HepG2 (cell line): Measurements from ENCODE around the gene ARL2. TPM values are rescaled to one million over a fixed set of nuclear protein-coding genes. Genes with fewer than 3 reads are reported as not detected.
A peak's percentile ranks its signal among the peaks of the same experiment; 100 is the strongest.

Experiments used
- CBFB ChIP-seq: sonication (generic); formaldehyde crosslinking; IDR thresholded peaks from 2 replicates; pipeline ENCODE4 v1.4.0; 2020; ENCODE audit warnings: missing genetic modification reagents
- CEBPB ChIP-seq: IDR thresholded peaks from 2 replicates; pipeline ENCODE4 v1.6.1; 2011; ENCODE audit warnings: low read depth, low read length, improper control_type of control experiment, borderline replicate concordance
- CHD4 ChIP-seq: fragments of 200-600 bp; sonication (generic); IDR thresholded peaks from 2 replicates; pipeline ENCODE4 v1.7.0; 2017; ENCODE audit warnings: mild to moderate bottlenecking, low read length, borderline replicate concordance
- CREM ChIP-seq, 2 experiments: sonication (generic) in 1 of 2; formaldehyde crosslinking in 1 of 2; IDR thresholded peaks; 2 replicates each; pipeline versions ENCODE4 v1.4.0 to v1.6.1; 2016 to 2020; ENCODE audit warnings: antibody characterized with exemption in 1 of 2, mild to moderate bottlenecking in 1 of 2, missing genetic modification reagents in 1 of 2
- DNMT1 ChIP-seq: sonication (generic); formaldehyde crosslinking; IDR thresholded peaks from 2 replicates; pipeline ENCODE4 v1.5.1; 2020; ENCODE audit warnings: mild to moderate bottlenecking, missing genetic modification reagents
- HNRNPL ChIP-seq: fragments of 200-400 bp; formaldehyde crosslinking; IDR thresholded peaks from 2 replicates; pipeline ENCODE4 v1.6.1; 2017; ENCODE audit warnings: mild to moderate bottlenecking, low read depth, low read length
- JUND ChIP-seq: sonication (generic); formaldehyde crosslinking; IDR thresholded peaks from 2 replicates; pipeline ENCODE4 v1.8.0; 2022; ENCODE audit warnings: mild to moderate bottlenecking, missing genetic modification reagents
- NCOA1 ChIP-seq: sonication (generic); formaldehyde crosslinking; IDR thresholded peaks from 2 replicates; pipeline ENCODE4 v1.9.0; 2021; ENCODE audit warnings: missing genetic modification reagents
- ZNF235 ChIP-seq: sonication (generic); formaldehyde crosslinking; IDR thresholded peaks from 2 replicates; pipeline ENCODE4 v1.8.1; 2023; ENCODE audit warnings: mild to moderate bottlenecking, missing genetic modification reagents, borderline replicate concordance
- ZNF557 ChIP-seq: sonication (generic); formaldehyde crosslinking; IDR thresholded peaks from 2 replicates; pipeline ENCODE4 v1.4.0; 2020; ENCODE audit warnings: missing genetic modification reagents
- ZNF792 ChIP-seq: IDR thresholded peaks from 2 replicates; pipeline ENCODE4 v1.6.1; 2016
- ZSCAN30 ChIP-seq: sonication (generic); formaldehyde crosslinking; IDR thresholded peaks from 2 replicates; pipeline ENCODE4 v1.5.0; 2020; ENCODE audit warnings: mild to moderate bottlenecking, missing genetic modification reagents
- polyA plus RNA-seq, 8 experiments: library from polyadenylated mRNA; depleted of rRNA in 3 of 8; stranded (reverse) in 7 of 8; unstranded in 1 of 8; fragments of >200 nt; fragmentation: Illumina TruSeq in 4 of 8; extraction: Trizol in 4 of 8; gene quantifications; 2 replicates each; pipeline versions ENCODE4 v1.2.1 to v1.2.3, GENCODE V29; 2011 to 2016; ENCODE audit warnings: low read depth in 4 of 8, missing spikeins in 1 of 8, mixed read lengths in 1 of 8; ENCODE audit not compliant: insufficient read depth in 1 of 8
- total RNA-seq, 5 experiments: library from RNA; depleted of rRNA; stranded (reverse); fragments of >200 nt; fragmentation: Illumina TruSeq; extraction: Trizol; gene quantifications; 2 replicates each; pipeline ENCODE4 v1.2.3, GENCODE V29; 2016; ENCODE audit warnings: low read depth in 1 of 5
- TF ChIP-seq, protein P1 (sequence below): sonication (generic); formaldehyde crosslinking; IDR thresholded peaks from 2 replicates; pipeline ENCODE4 v1.9.0; 2021; ENCODE audit warnings: mild to moderate bottlenecking, missing genetic modification reagents
- TF ChIP-seq, protein P2 (sequence below): sonication (generic); formaldehyde crosslinking; IDR thresholded peaks from 2 replicates; pipeline ENCODE4 v1.4.0; 2020; ENCODE audit warnings: missing genetic modification reagents, borderline replicate concordance
- TF ChIP-seq, protein P3 (sequence below): IDR thresholded peaks from 2 replicates; pipeline ENCODE4 v1.6.1; 2012; ENCODE audit warnings: inconsistent platforms
- TF ChIP-seq, protein P4 (sequence below): sonication (generic); formaldehyde crosslinking; IDR thresholded peaks from 2 replicates; pipeline ENCODE4 v1.8.1; 2023; ENCODE audit warnings: mild to moderate bottlenecking, missing genetic modification reagents
- TF ChIP-seq, protein P5 (sequence below): sonication (generic); formaldehyde crosslinking; IDR thresholded peaks from 2 replicates; pipeline ENCODE4 v1.4.0; 2020; ENCODE audit warnings: missing genetic modification reagents, borderline replicate concordance

ARL2 gene
- total and polyA plus RNA-seq, 2 of the 13 experiments (the other 11 are each of a cell fraction or from before 2014, with no cell fraction given): 82.9 to 84.4 TPM

DNA sequence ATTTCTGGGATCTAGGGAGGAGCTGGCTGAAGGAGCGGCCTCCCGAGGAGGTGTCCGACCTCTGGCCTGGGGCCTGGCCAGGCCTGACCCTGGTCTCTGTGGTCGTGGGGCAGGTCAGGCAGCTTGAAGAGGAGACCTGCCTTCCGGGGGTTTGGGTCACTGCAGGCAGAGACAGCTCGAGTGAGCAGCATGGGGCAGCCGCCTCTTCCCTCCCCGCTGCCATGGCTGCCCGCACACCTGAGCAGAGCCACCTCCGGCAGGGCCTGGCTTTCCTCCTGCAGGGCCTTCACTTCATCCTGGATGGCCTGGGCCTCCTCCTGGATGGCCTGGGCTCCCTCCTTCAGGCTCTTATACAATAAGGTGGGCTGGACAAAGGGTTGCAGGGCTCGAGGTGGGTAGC is 52.4 kb downstream of the ARL2 start (continued):
- TF ChIP-seq, protein P1, sequence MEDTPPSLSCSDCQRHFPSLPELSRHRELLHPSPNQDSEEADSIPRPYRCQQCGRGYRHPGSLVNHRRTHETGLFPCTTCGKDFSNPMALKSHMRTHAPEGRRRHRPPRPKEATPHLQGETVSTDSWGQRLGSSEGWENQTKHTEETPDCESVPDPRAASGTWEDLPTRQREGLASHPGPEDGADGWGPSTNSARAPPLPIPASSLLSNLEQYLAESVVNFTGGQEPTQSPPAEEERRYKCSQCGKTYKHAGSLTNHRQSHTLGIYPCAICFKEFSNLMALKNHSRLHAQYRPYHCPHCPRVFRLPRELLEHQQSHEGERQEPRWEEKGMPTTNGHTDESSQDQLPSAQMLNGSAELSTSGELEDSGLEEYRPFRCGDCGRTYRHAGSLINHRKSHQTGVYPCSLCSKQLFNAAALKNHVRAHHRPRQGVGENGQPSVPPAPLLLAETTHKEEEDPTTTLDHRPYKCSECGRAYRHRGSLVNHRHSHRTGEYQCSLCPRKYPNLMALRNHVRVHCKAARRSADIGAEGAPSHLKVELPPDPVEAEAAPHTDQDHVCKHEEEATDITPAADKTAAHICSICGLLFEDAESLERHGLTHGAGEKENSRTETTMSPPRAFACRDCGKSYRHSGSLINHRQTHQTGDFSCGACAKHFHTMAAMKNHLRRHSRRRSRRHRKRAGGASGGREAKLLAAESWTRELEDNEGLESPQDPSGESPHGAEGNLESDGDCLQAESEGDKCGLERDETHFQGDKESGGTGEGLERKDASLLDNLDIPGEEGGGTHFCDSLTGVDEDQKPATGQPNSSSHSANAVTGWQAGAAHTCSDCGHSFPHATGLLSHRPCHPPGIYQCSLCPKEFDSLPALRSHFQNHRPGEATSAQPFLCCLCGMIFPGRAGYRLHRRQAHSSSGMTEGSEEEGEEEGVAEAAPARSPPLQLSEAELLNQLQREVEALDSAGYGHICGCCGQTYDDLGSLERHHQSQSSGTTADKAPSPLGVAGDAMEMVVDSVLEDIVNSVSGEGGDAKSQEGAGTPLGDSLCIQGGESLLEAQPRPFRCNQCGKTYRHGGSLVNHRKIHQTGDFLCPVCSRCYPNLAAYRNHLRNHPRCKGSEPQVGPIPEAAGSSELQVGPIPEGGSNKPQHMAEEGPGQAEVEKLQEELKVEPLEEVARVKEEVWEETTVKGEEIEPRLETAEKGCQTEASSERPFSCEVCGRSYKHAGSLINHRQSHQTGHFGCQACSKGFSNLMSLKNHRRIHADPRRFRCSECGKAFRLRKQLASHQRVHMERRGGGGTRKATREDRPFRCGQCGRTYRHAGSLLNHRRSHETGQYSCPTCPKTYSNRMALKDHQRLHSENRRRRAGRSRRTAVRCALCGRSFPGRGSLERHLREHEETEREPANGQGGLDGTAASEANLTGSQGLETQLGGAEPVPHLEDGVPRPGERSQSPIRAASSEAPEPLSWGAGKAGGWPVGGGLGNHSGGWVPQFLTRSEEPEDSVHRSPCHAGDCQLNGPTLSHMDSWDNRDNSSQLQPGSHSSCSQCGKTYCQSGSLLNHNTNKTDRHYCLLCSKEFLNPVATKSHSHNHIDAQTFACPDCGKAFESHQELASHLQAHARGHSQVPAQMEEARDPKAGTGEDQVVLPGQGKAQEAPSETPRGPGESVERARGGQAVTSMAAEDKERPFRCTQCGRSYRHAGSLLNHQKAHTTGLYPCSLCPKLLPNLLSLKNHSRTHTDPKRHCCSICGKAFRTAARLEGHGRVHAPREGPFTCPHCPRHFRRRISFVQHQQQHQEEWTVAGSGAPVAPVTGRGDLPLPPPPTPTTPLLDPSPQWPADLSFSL: no peak
- TF ChIP-seq, protein P2, sequence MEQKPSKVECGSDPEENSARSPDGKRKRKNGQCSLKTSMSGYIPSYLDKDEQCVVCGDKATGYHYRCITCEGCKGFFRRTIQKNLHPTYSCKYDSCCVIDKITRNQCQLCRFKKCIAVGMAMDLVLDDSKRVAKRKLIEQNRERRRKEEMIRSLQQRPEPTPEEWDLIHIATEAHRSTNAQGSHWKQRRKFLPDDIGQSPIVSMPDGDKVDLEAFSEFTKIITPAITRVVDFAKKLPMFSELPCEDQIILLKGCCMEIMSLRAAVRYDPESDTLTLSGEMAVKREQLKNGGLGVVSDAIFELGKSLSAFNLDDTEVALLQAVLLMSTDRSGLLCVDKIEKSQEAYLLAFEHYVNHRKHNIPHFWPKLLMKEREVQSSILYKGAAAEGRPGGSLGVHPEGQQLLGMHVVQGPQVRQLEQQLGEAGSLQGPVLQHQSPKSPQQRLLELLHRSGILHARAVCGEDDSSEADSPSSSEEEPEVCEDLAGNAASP: no peak
- TF ChIP-seq, protein P3, sequence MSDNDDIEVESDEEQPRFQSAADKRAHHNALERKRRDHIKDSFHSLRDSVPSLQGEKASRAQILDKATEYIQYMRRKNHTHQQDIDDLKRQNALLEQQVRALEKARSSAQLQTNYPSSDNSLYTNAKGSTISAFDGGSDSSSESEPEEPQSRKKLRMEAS: no peak
- TF ChIP-seq ZNF235 (CRISPR knock-in tag) (no peak), HNRNPL (no peak), DNMT1 (no peak), CEBPB (no peak), CREM (IDR thresholded peaks at IDR 0.05) (no peak), CREM (CRISPR knock-in tag; IDR thresholded peaks at IDR 0.05) (no peak), ZNF792 (CRISPR knock-in tag) (no peak), NCOA1 (CRISPR knock-in tag) (no peak), CHD4 (no peak), CBFB (CRISPR knock-in tag) (no peak), JUND (CRISPR knock-in tag) (0 out of 2 replicates have a peak, but pooled peaks have one; percentile 37), ZNF557 (CRISPR knock-in tag) (no peak), ZSCAN30 (CRISPR knock-in tag) (no peak)
- TF ChIP-seq, protein P4, sequence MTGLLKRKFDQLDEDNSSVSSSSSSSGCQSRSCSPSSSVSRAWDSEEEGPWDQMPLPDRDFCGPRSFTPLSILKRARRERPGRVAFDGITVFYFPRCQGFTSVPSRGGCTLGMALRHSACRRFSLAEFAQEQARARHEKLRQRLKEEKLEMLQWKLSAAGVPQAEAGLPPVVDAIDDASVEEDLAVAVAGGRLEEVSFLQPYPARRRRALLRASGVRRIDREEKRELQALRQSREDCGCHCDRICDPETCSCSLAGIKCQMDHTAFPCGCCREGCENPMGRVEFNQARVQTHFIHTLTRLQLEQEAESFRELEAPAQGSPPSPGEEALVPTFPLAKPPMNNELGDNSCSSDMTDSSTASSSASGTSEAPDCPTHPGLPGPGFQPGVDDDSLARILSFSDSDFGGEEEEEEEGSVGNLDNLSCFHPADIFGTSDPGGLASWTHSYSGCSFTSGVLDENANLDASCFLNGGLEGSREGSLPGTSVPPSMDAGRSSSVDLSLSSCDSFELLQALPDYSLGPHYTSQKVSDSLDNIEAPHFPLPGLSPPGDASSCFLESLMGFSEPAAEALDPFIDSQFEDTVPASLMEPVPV (CRISPR knock-in tag): no peak
- TF ChIP-seq, protein P5, sequence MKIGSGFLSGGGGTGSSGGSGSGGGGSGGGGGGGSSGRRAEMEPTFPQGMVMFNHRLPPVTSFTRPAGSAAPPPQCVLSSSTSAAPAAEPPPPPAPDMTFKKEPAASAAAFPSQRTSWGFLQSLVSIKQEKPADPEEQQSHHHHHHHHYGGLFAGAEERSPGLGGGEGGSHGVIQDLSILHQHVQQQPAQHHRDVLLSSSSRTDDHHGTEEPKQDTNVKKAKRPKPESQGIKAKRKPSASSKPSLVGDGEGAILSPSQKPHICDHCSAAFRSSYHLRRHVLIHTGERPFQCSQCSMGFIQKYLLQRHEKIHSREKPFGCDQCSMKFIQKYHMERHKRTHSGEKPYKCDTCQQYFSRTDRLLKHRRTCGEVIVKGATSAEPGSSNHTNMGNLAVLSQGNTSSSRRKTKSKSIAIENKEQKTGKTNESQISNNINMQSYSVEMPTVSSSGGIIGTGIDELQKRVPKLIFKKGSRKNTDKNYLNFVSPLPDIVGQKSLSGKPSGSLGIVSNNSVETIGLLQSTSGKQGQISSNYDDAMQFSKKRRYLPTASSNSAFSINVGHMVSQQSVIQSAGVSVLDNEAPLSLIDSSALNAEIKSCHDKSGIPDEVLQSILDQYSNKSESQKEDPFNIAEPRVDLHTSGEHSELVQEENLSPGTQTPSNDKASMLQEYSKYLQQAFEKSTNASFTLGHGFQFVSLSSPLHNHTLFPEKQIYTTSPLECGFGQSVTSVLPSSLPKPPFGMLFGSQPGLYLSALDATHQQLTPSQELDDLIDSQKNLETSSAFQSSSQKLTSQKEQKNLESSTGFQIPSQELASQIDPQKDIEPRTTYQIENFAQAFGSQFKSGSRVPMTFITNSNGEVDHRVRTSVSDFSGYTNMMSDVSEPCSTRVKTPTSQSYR (CRISPR knock-in tag): no peak
